Cardiac fibroblast (primary cell): ENCODE results near the gene RTL10.

Source experiments
- DNase-seq, 2 donors: peaks; one replicate each; pipeline versions ENCODE4 v3.0.0 to v3.0.0-alpha.2; 2010; ENCODE audit warnings: low read depth in 2 of 2
- H3K4me3 ChIP-seq, 2 donors: replicated peaks in 1 of 2; 1 replicate in 1 of 2; 2 replicates in 1 of 2; pipeline ENCODE4 v1.5.1; 2011; ENCODE audit warnings: low read depth in 2 of 2, low read length in 2 of 2, mild to moderate bottlenecking in 2 of 2, moderate library complexity in 1 of 2
- CTCF ChIP-seq: IDR thresholded peaks from one replicate; pipeline ENCODE4 v1.5.1; 2011; ENCODE audit warnings: low read depth, mild to moderate bottlenecking, low read length, inconsistent platforms

The RTL10 gene

GRCh38 chr22:19888131-19888746, 33.6 kb upstream of the RTL10 start:
- TF ChIP-seq CTCF = no peak

GRCh38 chr22:19887256-19887985, 32.7 kb upstream of the RTL10 start:
- H3K4me3 ChIP-seq = no peak overlapping the region
- no peak for DNase-seq
- TF ChIP-seq CTCF = no peak

More at GRCh38 chr22:19888131-19888746, 33.6 kb upstream of the RTL10 start:
- H3K4me3 ChIP-seq = no peak overlapping the region
- DNase-seq = no peak

- DNase-seq = peak; percentile 61 to 72
- H3K4me3 ChIP-seq = no peak overlapping the region
- TF ChIP-seq CTCF = no peak
Measured at GRCh38 chr22:19886605-19887255, 32.1 kb upstream of the RTL10 start.

GRCh38 chr22:19885841-19886592, 31.3 kb upstream of the RTL10 start:
- H3K4me3 ChIP-seq = no peak overlapping the region
- DNase-seq = no peak
- TF ChIP-seq CTCF = no peak

- no peak for DNase-seq
- no peak overlapping the region for H3K4me3 ChIP-seq
- TF ChIP-seq CTCF = no peak
Measured at GRCh38 chr22:19884954-19885751, 30.5 kb upstream of the RTL10 start.
